Neural cell (in vitro differentiated cells): ENCODE measurements around the gene CLEC3B. TPM values are rescaled to one million over a fixed set of nuclear protein-coding genes. Genes with fewer than 3 reads are reported as not detected.

Experiments
- H2AFZ ChIP-seq: fragments of 200-600, 300-800 bp; sonication (generic), shearing (Covaris generic); 2 replicates; pipeline ENCODE4 v1.6.0; 2014; ENCODE audit warnings: low read depth, mild to moderate bottlenecking, antibody characterized with exemption, low read length, moderate library complexity
- H3F3A ChIP-seq: fragments of 200-600 bp; shearing (Covaris generic); 2 replicates; pipeline ENCODE4 v1.6.1; 2016; ENCODE audit warnings: mild to moderate bottlenecking, moderate library complexity, mixed read lengths, antibody characterized with exemption, low read length; ENCODE audit not compliant: insufficient read depth, poor library complexity, severe bottlenecking
- H3K27ac ChIP-seq: fragments of 200-600, 300-800 bp; sonication (generic), shearing (Covaris generic); 2 replicates; pipeline ENCODE4 v1.5.1; 2014; ENCODE audit warnings: mild to moderate bottlenecking, low read length, moderate library complexity
- H3K27me3 ChIP-seq: fragments of 300-800, 200-600 bp; sonication (generic), shearing (Covaris generic); 2 replicates; pipeline ENCODE4 v1.6.0; 2014; ENCODE audit warnings: mild to moderate bottlenecking, low read depth, low read length, moderate library complexity; ENCODE audit not compliant: insufficient read depth
- H3K36me3 ChIP-seq: fragments of 300-800, 200-600 bp; sonication (generic), shearing (Covaris generic); 2 replicates; pipeline ENCODE4 v1.5.1; 2014; ENCODE audit warnings: mild to moderate bottlenecking, antibody characterized with exemption, low read length, moderate library complexity; ENCODE audit not compliant: insufficient read depth
- H3K4me2 ChIP-seq: fragments of 300-800, 200-600 bp; sonication (generic), shearing (Covaris generic); 2 replicates; pipeline ENCODE4 v1.6.0; 2014; ENCODE audit warnings: mild to moderate bottlenecking, low read length
- H3K4me3 ChIP-seq: fragments of 300-800, 200-600 bp; sonication (generic), shearing (Covaris generic); 2 replicates; pipeline ENCODE4 v1.5.1; 2014; ENCODE audit warnings: mild to moderate bottlenecking, low read length, moderate library complexity
- H3K79me2 ChIP-seq: fragments of 200-600 bp; shearing (Covaris generic); replicated peaks from 2 replicates; pipeline ENCODE4 v1.6.0; 2014; ENCODE audit warnings: mild to moderate bottlenecking, low read length, moderate library complexity; ENCODE audit not compliant: insufficient read depth
- H3K9ac ChIP-seq: fragments of 300-800, 200-600 bp; sonication (generic), shearing (Covaris generic); 2 replicates; pipeline ENCODE4 v1.6.1; 2016; ENCODE audit warnings: mild to moderate bottlenecking, low read length, mixed read lengths
- H3K9me2 ChIP-seq: fragments of 200-600 bp; shearing (Covaris generic); 2 replicates; pipeline ENCODE4 v1.6.1; 2016; ENCODE audit warnings: mild to moderate bottlenecking, low read length, mixed read lengths; ENCODE audit not compliant: insufficient read depth
- H3K9me3 ChIP-seq: fragments of 200-600, 300-800 bp; sonication (generic), shearing (Covaris generic); 2 replicates; pipeline ENCODE4 v1.6.1; 2016; ENCODE audit warnings: mild to moderate bottlenecking, mixed run types, low read length, moderate library complexity, mixed read lengths
- H4K20me1 ChIP-seq: fragments of 200-600 bp; shearing (Covaris generic); 2 replicates; pipeline ENCODE4 v1.6.1; 2016; ENCODE audit warnings: mild to moderate bottlenecking, mixed run types; ENCODE audit not compliant: insufficient read depth
- EP300 ChIP-seq: fragments of 450-650 bp; conservative IDR thresholded peaks from 2 replicates; pipeline ENCODE4 v1.6.1; 2014; ENCODE audit warnings: antibody characterized with exemption, mild to moderate bottlenecking, moderate library complexity; ENCODE audit not compliant: poor library complexity, severe bottlenecking
- EZH2 ChIP-seq: fragments of 200-600, 300-800 bp; shearing (Covaris generic), sonication (generic); IDR thresholded peaks from 2 replicates; pipeline ENCODE4 v1.6.1; 2014; ENCODE audit warnings: antibody characterized with exemption, low read length, borderline replicate concordance, mild to moderate bottlenecking; ENCODE audit not compliant: insufficient read depth, poor library complexity, severe bottlenecking
- MXI1 ChIP-seq: fragments of 450-650 bp; conservative IDR thresholded peaks from 2 replicates; pipeline ENCODE4 v1.6.1; 2014; ENCODE audit warnings: antibody characterized with exemption, mild to moderate bottlenecking; ENCODE audit not compliant: poor library complexity, severe bottlenecking
- POLR2AphosphoS5 ChIP-seq: IDR thresholded peaks from 2 replicates; pipeline ENCODE4 v1.6.1; 2012
- RAD21 ChIP-seq: fragments of 450-650 bp; conservative IDR thresholded peaks from 2 replicates; pipeline ENCODE4 v1.6.1; 2014; ENCODE audit warnings: antibody characterized with exemption, mild to moderate bottlenecking, moderate library complexity
- SMC3 ChIP-seq: fragments of 450-650 bp; conservative IDR thresholded peaks from 2 replicates; pipeline ENCODE4 v1.6.1; 2014; ENCODE audit warnings: antibody characterized with exemption, mild to moderate bottlenecking, moderate library complexity; ENCODE audit not compliant: poor library complexity
- TAF1 ChIP-seq: IDR thresholded peaks from 2 replicates; pipeline ENCODE4 v1.6.1; 2012; ENCODE audit warnings: low read depth
- polyA plus RNA-seq: library from polyadenylated mRNA; depleted of rRNA; stranded (reverse); fragments of >200 nt; gene quantifications from 2 replicates; pipeline ENCODE4 v1.2.3, GENCODE V29; 2014
- TF ChIP-seq, protein P1 (sequence below): fragments of 450-650 bp; IDR thresholded peaks from 2 replicates; pipeline ENCODE4 v1.5.1; 2014; ENCODE audit warnings: antibody characterized with exemption, mild to moderate bottlenecking, moderate library complexity; ENCODE audit not compliant: poor library complexity, severe bottlenecking
- TF ChIP-seq, protein P2 (sequence below): IDR thresholded peaks from 2 replicates; pipeline ENCODE4 v1.6.1; 2012; ENCODE audit warnings: borderline replicate concordance

The CLEC3B gene
- polyA plus RNA-seq, 1 donor from 2014 or later = 2.6 TPM

DNA sequence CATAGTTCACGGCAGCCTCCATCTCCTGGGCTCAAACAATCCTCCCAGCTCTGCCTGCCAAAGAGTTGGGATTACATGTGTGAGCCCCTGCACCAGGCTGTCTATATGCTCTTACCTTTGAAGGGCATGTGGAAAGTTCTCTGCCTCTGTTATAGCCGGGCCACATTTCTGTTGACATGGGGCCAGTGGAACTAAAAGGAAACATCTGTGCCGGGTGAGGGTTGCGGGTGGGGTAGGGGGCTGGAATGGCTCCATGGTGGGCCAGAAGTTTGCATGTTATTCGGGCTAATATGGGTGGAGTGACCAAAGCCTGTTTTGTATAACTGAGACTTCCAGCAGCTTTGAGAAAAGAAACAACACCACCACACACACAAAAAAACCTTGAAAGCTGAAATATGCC, 8.3 kb upstream of the CLEC3B start:
- no peaks in the 10 kb centered on the region for H4K20me1 ChIP-seq
- no peaks in the 10 kb centered on the region for H3K36me3 ChIP-seq
- no peaks in the 10 kb centered on the region for H3F3A ChIP-seq
- no peaks in the 10 kb centered on the region for H3K9me2 ChIP-seq
- no peak overlapping the region for H3K4me2 ChIP-seq
- H3K27me3 ChIP-seq = no peaks in the 10 kb centered on the region
- no peaks in the 10 kb centered on the region for H3K79me2 ChIP-seq
- no peak overlapping the region for H3K9ac ChIP-seq
- no peaks in the 10 kb centered on the region for H3K9me3 ChIP-seq
- no peak overlapping the region for H2AFZ ChIP-seq
- H3K4me3 ChIP-seq = no peak overlapping the region
- no peak overlapping the region for H3K27ac ChIP-seq
- TF ChIP-seq MXI1 = no peak
- TF ChIP-seq, protein P1, sequence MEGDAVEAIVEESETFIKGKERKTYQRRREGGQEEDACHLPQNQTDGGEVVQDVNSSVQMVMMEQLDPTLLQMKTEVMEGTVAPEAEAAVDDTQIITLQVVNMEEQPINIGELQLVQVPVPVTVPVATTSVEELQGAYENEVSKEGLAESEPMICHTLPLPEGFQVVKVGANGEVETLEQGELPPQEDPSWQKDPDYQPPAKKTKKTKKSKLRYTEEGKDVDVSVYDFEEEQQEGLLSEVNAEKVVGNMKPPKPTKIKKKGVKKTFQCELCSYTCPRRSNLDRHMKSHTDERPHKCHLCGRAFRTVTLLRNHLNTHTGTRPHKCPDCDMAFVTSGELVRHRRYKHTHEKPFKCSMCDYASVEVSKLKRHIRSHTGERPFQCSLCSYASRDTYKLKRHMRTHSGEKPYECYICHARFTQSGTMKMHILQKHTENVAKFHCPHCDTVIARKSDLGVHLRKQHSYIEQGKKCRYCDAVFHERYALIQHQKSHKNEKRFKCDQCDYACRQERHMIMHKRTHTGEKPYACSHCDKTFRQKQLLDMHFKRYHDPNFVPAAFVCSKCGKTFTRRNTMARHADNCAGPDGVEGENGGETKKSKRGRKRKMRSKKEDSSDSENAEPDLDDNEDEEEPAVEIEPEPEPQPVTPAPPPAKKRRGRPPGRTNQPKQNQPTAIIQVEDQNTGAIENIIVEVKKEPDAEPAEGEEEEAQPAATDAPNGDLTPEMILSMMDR = no peak
- TF ChIP-seq EZH2 = no peak
- TF ChIP-seq RAD21 = no peak
- TF ChIP-seq EP300 = no peak
- no peak for TF ChIP-seq TAF1
- TF ChIP-seq SMC3 = no peak
- TF ChIP-seq POLR2AphosphoS5 = no peak
- TF ChIP-seq, protein P2, sequence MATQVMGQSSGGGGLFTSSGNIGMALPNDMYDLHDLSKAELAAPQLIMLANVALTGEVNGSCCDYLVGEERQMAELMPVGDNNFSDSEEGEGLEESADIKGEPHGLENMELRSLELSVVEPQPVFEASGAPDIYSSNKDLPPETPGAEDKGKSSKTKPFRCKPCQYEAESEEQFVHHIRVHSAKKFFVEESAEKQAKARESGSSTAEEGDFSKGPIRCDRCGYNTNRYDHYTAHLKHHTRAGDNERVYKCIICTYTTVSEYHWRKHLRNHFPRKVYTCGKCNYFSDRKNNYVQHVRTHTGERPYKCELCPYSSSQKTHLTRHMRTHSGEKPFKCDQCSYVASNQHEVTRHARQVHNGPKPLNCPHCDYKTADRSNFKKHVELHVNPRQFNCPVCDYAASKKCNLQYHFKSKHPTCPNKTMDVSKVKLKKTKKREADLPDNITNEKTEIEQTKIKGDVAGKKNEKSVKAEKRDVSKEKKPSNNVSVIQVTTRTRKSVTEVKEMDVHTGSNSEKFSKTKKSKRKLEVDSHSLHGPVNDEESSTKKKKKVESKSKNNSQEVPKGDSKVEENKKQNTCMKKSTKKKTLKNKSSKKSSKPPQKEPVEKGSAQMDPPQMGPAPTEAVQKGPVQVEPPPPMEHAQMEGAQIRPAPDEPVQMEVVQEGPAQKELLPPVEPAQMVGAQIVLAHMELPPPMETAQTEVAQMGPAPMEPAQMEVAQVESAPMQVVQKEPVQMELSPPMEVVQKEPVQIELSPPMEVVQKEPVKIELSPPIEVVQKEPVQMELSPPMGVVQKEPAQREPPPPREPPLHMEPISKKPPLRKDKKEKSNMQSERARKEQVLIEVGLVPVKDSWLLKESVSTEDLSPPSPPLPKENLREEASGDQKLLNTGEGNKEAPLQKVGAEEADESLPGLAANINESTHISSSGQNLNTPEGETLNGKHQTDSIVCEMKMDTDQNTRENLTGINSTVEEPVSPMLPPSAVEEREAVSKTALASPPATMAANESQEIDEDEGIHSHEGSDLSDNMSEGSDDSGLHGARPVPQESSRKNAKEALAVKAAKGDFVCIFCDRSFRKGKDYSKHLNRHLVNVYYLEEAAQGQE = no peak

DNA sequence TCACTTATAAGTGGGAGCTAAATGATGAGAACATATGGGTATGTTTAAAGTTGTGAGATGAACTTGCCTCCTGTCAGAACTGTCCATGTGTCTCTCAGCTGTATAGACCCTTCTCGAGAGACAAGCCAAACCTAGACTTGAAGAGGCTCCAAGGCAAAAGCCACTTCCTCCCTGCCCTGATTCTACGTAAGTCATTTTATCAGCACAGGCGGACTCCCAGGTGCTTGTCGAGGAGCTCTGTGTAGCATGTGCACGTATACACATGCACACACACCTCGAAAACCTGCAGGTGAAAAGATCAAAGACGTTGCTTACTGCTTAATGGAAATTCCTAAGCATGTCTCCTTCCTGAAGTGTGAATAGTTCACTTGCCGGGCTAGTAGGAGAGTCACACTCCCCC, 5.6 kb upstream of the CLEC3B start:
- H3K9me2 ChIP-seq = no peaks in the 10 kb centered on the region
- no peak overlapping the region for H2AFZ ChIP-seq
- no peaks in the 10 kb centered on the region for H4K20me1 ChIP-seq
- no peaks in the 10 kb centered on the region for H3F3A ChIP-seq
- TF ChIP-seq, protein P1 = no peak
- TF ChIP-seq TAF1 (no peak), EZH2 (no peak), RAD21 (no peak), POLR2AphosphoS5 (no peak), MXI1 (no peak), EP300 (no peak), SMC3 (no peak)
- TF ChIP-seq, protein P2 = no peak
- no peaks in the 10 kb centered on the region for H3K27me3 ChIP-seq
- H3K36me3 ChIP-seq = no peaks in the 10 kb centered on the region
- H3K9ac ChIP-seq = no peak overlapping the region
- H3K4me3 ChIP-seq = no peak overlapping the region
- H3K9me3 ChIP-seq = no peaks in the 10 kb centered on the region
- no peak overlapping the region for H3K27ac ChIP-seq
- H3K4me2 ChIP-seq = no peak overlapping the region
- no peaks in the 10 kb centered on the region for H3K79me2 ChIP-seq
